ENCODE results near the gene CDKN2B. TPM values are rescaled to one million over a fixed set of nuclear protein-coding genes. Genes with fewer than 3 reads are reported as not detected.
A peak's percentile ranks its signal among the peaks of the same experiment; 100 is the strongest.
"Not testable (repeated sequence)": the region's sequence is repeated elsewhere in the genome, so short reads cannot be mapped to it uniquely, and the experiment has no call there.

Gene CDKN2B, protein sequence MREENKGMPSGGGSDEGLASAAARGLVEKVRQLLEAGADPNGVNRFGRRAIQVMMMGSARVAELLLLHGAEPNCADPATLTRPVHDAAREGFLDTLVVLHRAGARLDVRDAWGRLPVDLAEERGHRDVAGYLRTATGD
- 10 to 100 TPM; 12.8 to 81.4 (median 44.1) TPM for polyA plus RNA-seq
- long read RNA-seq, donor 1, transcript CDKN2B-201 (2 exons, 3,911 nt), result major isoform, 9 of 12 reads
- long read RNA-seq, donor 1, partial matches to known transcripts, result 0 of 12 reads
- long read RNA-seq, donor 1, other reads (novel, unspliced or antisense), result 0 of 12 reads
- long read RNA-seq, donor 2, partial matches to known transcripts, result 0 of 2 reads
- long read RNA-seq, donor 2, other reads (novel, unspliced or antisense), result 0 of 2 reads
- long read RNA-seq, donor 3, transcript CDKN2B-203 (1 exons, 1,069 nt), result major isoform, 6 of 9 reads
- long read RNA-seq, donor 3, partial matches to known transcripts, result 0 of 9 reads
- long read RNA-seq, donor 3, other reads (novel, unspliced or antisense), result 0 of 9 reads
- long read RNA-seq, donor 4, result 0 reads
- long read RNA-seq, donor 5, partial matches to known transcripts, result 0 of 5 reads
- long read RNA-seq, donor 5, other reads (novel, unspliced or antisense), result 0 of 5 reads
- long read RNA-seq, donor 6, partial matches to known transcripts, result 0 of 3 reads
- long read RNA-seq, donor 6, other reads (novel, unspliced or antisense), result 0 of 3 reads
- long read RNA-seq, donor 7, partial matches to known transcripts, result 0 of 1 reads
- long read RNA-seq, donor 7, other reads (novel, unspliced or antisense), result 0 of 1 reads
- long read RNA-seq, donor 8, result 0 reads
- long read RNA-seq, donor 9, partial matches to known transcripts, result 0 of 1 reads
- long read RNA-seq, donor 9, other reads (novel, unspliced or antisense), result 0 of 1 reads
- long read RNA-seq, donor 10, transcript CDKN2B-201 (2 exons, 3,911 nt), result major isoform, 5 of 5 reads
- long read RNA-seq, donor 10, partial matches to known transcripts, result 0 of 5 reads
- long read RNA-seq, donor 10, other reads (novel, unspliced or antisense), result 0 of 5 reads

GRCh38 chr9:22008717-22009505 is at the start of gene CDKN2B:
TSS of gene CDKN2B (minus strand) at chr9:22009305. CDS start at chr9:22008953, 352 bp downstream.
- no peaks in the 10 kb centered on the region for H3K9me3 ChIP-seq (ENCODE audit: control insufficient read depth in 2 of 2, insufficient read depth in 1 of 2, low read depth in 1 of 2, low read length in 1 of 2)
- peaks cover 0 to 7% (median 0%) of the 10 kb centered on the region in 3 donors for H3K4me1 ChIP-seq (ENCODE audit: control insufficient read depth in 3 of 3, insufficient read depth in 2 of 3, low read depth in 1 of 3, low read length in 2 of 3)
- H3K4me3 ChIP-seq (ENCODE audit: low read depth in 1 of 3, low read length in 3 of 3), result peak within 1 kb of the TSS; percentile 41 to 92 (median 85)
- H3K36me3 ChIP-seq (ENCODE audit: control insufficient read depth in 3 of 3, insufficient read depth in 2 of 3, low read depth in 1 of 3, low read length in 3 of 3), result peaks cover 0 to 11% (median 6%) of the 10 kb centered on the region in 3 donors
- peak within 1 kb of the TSS; percentile 89 to 99 (median 93) for H3K27ac ChIP-seq (ENCODE audit: low read depth in 1 of 3, low read length in 2 of 3)
- WGBS, 3 donors, result 0 to 1% (median 1%) methylated on average over 65 to 86 of the region's 86 CpGs
- H3K27me3 ChIP-seq (ENCODE audit: control insufficient read depth in 3 of 3, insufficient read depth in 3 of 3, low read length in 3 of 3), result peaks cover 0 to 48% (median 21%) of the 10 kb centered on the region in 3 donors
- FAIRE-seq (no peak), DNase-seq (peak; percentile 96 to 98)

DNA sequence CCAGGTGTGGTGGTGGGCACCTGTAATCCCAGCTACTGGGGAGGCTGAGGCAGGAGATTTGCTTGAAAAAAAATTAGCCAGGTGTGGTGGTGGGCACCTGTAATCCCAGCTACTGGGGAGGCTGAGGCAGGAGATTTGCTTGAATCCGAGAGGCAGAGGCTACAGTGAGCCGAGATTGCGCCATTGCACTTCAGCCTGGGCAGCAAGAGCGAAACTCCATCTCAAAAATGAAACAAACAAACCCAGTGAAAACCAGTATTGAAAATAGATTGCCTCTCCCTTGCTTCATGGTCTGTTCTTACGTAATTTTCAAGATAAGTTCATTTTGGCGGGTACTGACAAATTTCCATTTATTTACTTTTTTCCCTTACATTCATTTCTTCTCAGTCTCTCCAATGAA is 48.9 kb upstream of the CDKN2B start:
- H3K4me3 ChIP-seq (ENCODE audit: low read depth in 1 of 3, low read length in 3 of 3); H3K27me3 ChIP-seq (ENCODE audit: control insufficient read depth in 3 of 3, insufficient read depth in 3 of 3, low read length in 3 of 3); H3K36me3 ChIP-seq (ENCODE audit: control insufficient read depth in 3 of 3, insufficient read depth in 2 of 3, low read depth in 1 of 3, low read length in 3 of 3); H3K4me1 ChIP-seq (ENCODE audit: control insufficient read depth in 3 of 3, insufficient read depth in 2 of 3, low read depth in 1 of 3, low read length in 2 of 3); H3K9me3 ChIP-seq (ENCODE audit: control insufficient read depth in 2 of 2, insufficient read depth in 1 of 2, low read depth in 1 of 2, low read length in 1 of 2); H3K27ac ChIP-seq (ENCODE audit: low read depth in 1 of 3, low read length in 2 of 3); DNase-seq; FAIRE-seq: not testable (repeated sequence)
- WGBS, 3 donors, result 94 to 97% (median 96%) methylated on average over 6 of the region's 6 CpGs

GRCh38 chr9:22056402-22056801 is 47.3 kb upstream of the CDKN2B start:
- H3K27ac ChIP-seq (ENCODE audit: low read depth in 1 of 3, low read length in 2 of 3), result no peak overlapping the region
- FAIRE-seq (no peak), DNase-seq (no peak)
- H3K4me3 ChIP-seq (ENCODE audit: low read depth in 1 of 3, low read length in 3 of 3), result no peak overlapping the region
- H3K4me1 ChIP-seq (ENCODE audit: control insufficient read depth in 3 of 3, insufficient read depth in 2 of 3, low read depth in 1 of 3, low read length in 2 of 3), result no peaks in the 10 kb centered on the region
- 49 to 62% (median 53%) methylated on average over 3 of the region's 3 CpGs for WGBS, 3 donors
- no peaks in the 10 kb centered on the region for H3K36me3 ChIP-seq (ENCODE audit: control insufficient read depth in 3 of 3, insufficient read depth in 2 of 3, low read depth in 1 of 3, low read length in 3 of 3)
- H3K27me3 ChIP-seq (ENCODE audit: control insufficient read depth in 3 of 3, insufficient read depth in 3 of 3, low read length in 3 of 3), result no peaks in the 10 kb centered on the region
- peaks cover 0 to 5% of the 10 kb centered on the region in 2 donors for H3K9me3 ChIP-seq (ENCODE audit: control insufficient read depth in 2 of 2, insufficient read depth in 1 of 2, low read depth in 1 of 2, low read length in 1 of 2)

GRCh38 chr9:22055090-22055489 is 46.0 kb upstream of the CDKN2B start:
- Histone ChIP-seq H3K27me3 (ENCODE audit: control insufficient read depth in 3 of 3, insufficient read depth in 3 of 3, low read length in 3 of 3) (no peaks in the 10 kb centered on the region), H3K4me1 (ENCODE audit: control insufficient read depth in 3 of 3, insufficient read depth in 2 of 3, low read depth in 1 of 3, low read length in 2 of 3) (peaks cover 0 to 3% (median 0%) of the 10 kb centered on the region in 3 donors), H3K9me3 (ENCODE audit: control insufficient read depth in 2 of 2, insufficient read depth in 1 of 2, low read depth in 1 of 2, low read length in 1 of 2) (peaks cover 0 to 5% of the 10 kb centered on the region in 2 donors), H3K36me3 (ENCODE audit: control insufficient read depth in 3 of 3, insufficient read depth in 2 of 3, low read depth in 1 of 3, low read length in 3 of 3) (no peaks in the 10 kb centered on the region), H3K27ac (ENCODE audit: low read depth in 1 of 3, low read length in 2 of 3) (no peak overlapping the region), H3K4me3 (ENCODE audit: low read depth in 1 of 3, low read length in 3 of 3) (no peak overlapping the region)
- DNase-seq (no peak), FAIRE-seq (no peak)

GRCh38 chr9:22054529-22054928 is 45.4 kb upstream of the CDKN2B start:
- 97 to 99% (median 99%) methylated on average over 2 of the region's 2 CpGs for WGBS, 3 donors
- Histone ChIP-seq H3K27ac (ENCODE audit: low read depth in 1 of 3, low read length in 2 of 3) (no peak overlapping the region), H3K4me1 (ENCODE audit: control insufficient read depth in 3 of 3, insufficient read depth in 2 of 3, low read depth in 1 of 3, low read length in 2 of 3) (peaks cover 0 to 3% (median 0%) of the 10 kb centered on the region in 3 donors), H3K36me3 (ENCODE audit: control insufficient read depth in 3 of 3, insufficient read depth in 2 of 3, low read depth in 1 of 3, low read length in 3 of 3) (no peaks in the 10 kb centered on the region), H3K27me3 (ENCODE audit: control insufficient read depth in 3 of 3, insufficient read depth in 3 of 3, low read length in 3 of 3) (no peaks in the 10 kb centered on the region), H3K4me3 (ENCODE audit: low read depth in 1 of 3, low read length in 3 of 3) (no peak overlapping the region), H3K9me3 (ENCODE audit: control insufficient read depth in 2 of 2, insufficient read depth in 1 of 2, low read depth in 1 of 2, low read length in 1 of 2) (peaks cover 0 to 5% of the 10 kb centered on the region in 2 donors)
- DNase-seq, result no peak
- FAIRE-seq, result peak; percentile 33

DNA sequence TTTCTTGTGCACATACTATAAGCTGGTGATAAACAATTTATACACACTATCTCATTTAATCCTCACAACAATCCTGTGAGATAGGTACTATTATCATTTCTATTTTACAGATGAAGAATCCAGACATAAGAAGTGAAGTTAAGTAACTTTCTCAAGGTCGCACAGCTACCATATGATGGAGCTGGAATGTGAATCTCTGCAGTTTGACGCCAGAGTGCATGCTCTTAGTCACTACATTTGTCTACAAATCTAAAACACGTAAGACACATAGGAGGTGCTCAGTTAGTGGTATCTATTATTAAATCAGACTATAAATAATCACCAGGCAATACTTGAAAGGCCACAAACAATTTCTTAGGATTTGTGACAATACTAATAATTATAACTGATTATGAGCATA is 45.0 kb upstream of the CDKN2B start:
- no peak for FAIRE-seq
- DNase-seq, result no peak

DNA sequence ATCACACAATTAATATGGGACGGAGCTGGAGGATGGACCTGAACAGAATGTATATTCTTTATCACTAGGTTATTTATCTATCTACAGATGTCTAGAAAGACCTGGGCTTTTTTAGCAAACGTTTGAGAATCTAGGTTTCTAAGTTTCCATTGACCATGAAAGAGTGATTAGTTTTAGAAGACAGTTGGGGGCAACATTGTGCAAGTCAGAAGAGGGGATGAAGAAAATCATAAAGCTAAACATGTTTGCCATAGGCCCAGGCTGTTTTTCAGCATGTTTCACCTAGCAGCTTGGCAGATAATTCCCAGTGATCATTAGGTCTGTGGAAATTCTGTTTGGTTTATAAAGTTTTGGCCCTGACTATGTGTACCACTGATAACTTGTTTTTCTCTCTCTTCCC is 44.1 kb upstream of the CDKN2B start:
- H3K9me3 ChIP-seq (ENCODE audit: control insufficient read depth in 2 of 2, insufficient read depth in 1 of 2, low read depth in 1 of 2, low read length in 1 of 2), result no peaks in the 10 kb centered on the region
- no peaks in the 10 kb centered on the region for H3K27me3 ChIP-seq (ENCODE audit: control insufficient read depth in 3 of 3, insufficient read depth in 3 of 3, low read length in 3 of 3)
- DNase-seq, result no peak
- no peak for FAIRE-seq
- H3K36me3 ChIP-seq (ENCODE audit: control insufficient read depth in 3 of 3, insufficient read depth in 2 of 3, low read depth in 1 of 3, low read length in 3 of 3), result no peaks in the 10 kb centered on the region
- no peak overlapping the region for H3K27ac ChIP-seq (ENCODE audit: low read depth in 1 of 3, low read length in 2 of 3)
- no peak overlapping the region for H3K4me3 ChIP-seq (ENCODE audit: low read depth in 1 of 3, low read length in 3 of 3)
- WGBS, 3 donors, result 50 to 61% (median 53%) methylated on average over 2 of the region's 2 CpGs
- H3K4me1 ChIP-seq (ENCODE audit: control insufficient read depth in 3 of 3, insufficient read depth in 2 of 3, low read depth in 1 of 3, low read length in 2 of 3), result peaks cover 0 to 3% (median 0%) of the 10 kb centered on the region in 3 donors

More for the DNA sequence above, 45.0 kb upstream of the CDKN2B start:
- Histone ChIP-seq H3K27ac (ENCODE audit: low read depth in 1 of 3, low read length in 2 of 3) (no peak overlapping the region), H3K4me1 (ENCODE audit: control insufficient read depth in 3 of 3, insufficient read depth in 2 of 3, low read depth in 1 of 3, low read length in 2 of 3) (peaks cover 0 to 3% (median 0%) of the 10 kb centered on the region in 3 donors), H3K4me3 (ENCODE audit: low read depth in 1 of 3, low read length in 3 of 3) (no peak overlapping the region), H3K36me3 (ENCODE audit: control insufficient read depth in 3 of 3, insufficient read depth in 2 of 3, low read depth in 1 of 3, low read length in 3 of 3) (no peaks in the 10 kb centered on the region), H3K27me3 (ENCODE audit: control insufficient read depth in 3 of 3, insufficient read depth in 3 of 3, low read length in 3 of 3) (no peaks in the 10 kb centered on the region), H3K9me3 (ENCODE audit: control insufficient read depth in 2 of 2, insufficient read depth in 1 of 2, low read depth in 1 of 2, low read length in 1 of 2) (peaks cover 0 to 2% of the 10 kb centered on the region in 2 donors)
- WGBS, 3 donors, result 97 to 99% (median 98%) methylated on average over 3 of the region's 3 CpGs

All from small intestine (tissue), 16 donors.